Measurements from ENCODE around the gene NLGN1. TPM values are rescaled to one million over a fixed set of nuclear protein-coding genes. Genes with fewer than 3 reads are reported as not detected.

Gene NLGN1
- total RNA-seq, 4 donors from 2014 or later = 0.80 to 4.4 (median 1.8) TPM

GRCh38 chr3:173411375-173411973, 13.9 kb downstream of the NLGN1 start:
- DNase-seq (ENCODE audit: low spot score in 2 of 2) = no peak
- no peak overlapping the region for H3K4me3 ChIP-seq (ENCODE audit: low read depth, poor library complexity, severe bottlenecking)
- no peak for TF ChIP-seq CTCF (IDR thresholded peaks at IDR 0.05)
- TF ChIP-seq POLR2A (IDR thresholded peaks at IDR 0.05) = no peak
- intact Hi-C loops (cut with DNase I; ENCODE audit: low total_unique reads) = no loop called here
- WGBS, 2 donors = 39 to 40% methylated on average over 5 of the region's 5 CpGs

- TF ChIP-seq CTCF (IDR thresholded peaks at IDR 0.05) (no peak), POLR2A (IDR thresholded peaks at IDR 0.05) (no peak)
- DNase-seq (ENCODE audit: low spot score in 2 of 2) = no peak
- H3K4me3 ChIP-seq (ENCODE audit: low read depth, poor library complexity, severe bottlenecking) = no peak overlapping the region
- WGBS, 2 donors = 83 to 90% methylated on average over 1 of the region's 1 CpG
- intact Hi-C loops (cut with DNase I; ENCODE audit: low total_unique reads) = no loop called here
Measured at GRCh38 chr3:173416070-173416469, 18.5 kb downstream of the NLGN1 start.

- intact Hi-C loops (cut with DNase I; ENCODE audit: low total_unique reads) = no loop called here
- TF ChIP-seq CTCF (IDR thresholded peaks at IDR 0.05) (no peak), POLR2A (IDR thresholded peaks at IDR 0.05) (no peak)
- WGBS, 2 donors = 90 to 93% methylated on average over 5 of the region's 5 CpGs
- H3K4me3 ChIP-seq (ENCODE audit: low read depth, poor library complexity, severe bottlenecking) = no peak overlapping the region
- DNase-seq (ENCODE audit: low spot score in 2 of 2) = no peak
Measured at GRCh38 chr3:173429076-173429475, 31.5 kb downstream of the NLGN1 start.

DNA sequence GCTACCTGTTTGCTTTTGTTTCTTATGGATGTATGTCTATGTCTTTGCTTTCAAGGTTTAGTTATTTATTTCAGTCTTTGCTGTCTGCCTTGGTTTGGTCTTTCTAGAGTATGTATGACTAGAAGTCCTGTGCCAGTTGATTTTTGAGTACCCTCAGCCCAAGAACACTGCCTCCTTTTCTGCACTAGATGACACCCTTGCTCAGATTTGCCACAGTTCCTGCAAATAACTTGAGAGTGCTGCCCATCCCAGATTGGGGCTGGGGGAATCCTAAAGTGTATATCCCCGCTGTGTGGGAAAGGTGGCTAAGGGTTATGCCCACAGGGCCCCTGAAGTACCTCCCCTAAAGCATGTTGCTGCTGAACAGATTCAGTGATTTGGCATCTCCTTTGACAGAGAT, 32.0 kb downstream of the NLGN1 start:
- DNase-seq (ENCODE audit: low spot score in 2 of 2) = no peak
- TF ChIP-seq POLR2A (IDR thresholded peaks at IDR 0.05) (no peak), CTCF (IDR thresholded peaks at IDR 0.05) (no peak)

DNA sequence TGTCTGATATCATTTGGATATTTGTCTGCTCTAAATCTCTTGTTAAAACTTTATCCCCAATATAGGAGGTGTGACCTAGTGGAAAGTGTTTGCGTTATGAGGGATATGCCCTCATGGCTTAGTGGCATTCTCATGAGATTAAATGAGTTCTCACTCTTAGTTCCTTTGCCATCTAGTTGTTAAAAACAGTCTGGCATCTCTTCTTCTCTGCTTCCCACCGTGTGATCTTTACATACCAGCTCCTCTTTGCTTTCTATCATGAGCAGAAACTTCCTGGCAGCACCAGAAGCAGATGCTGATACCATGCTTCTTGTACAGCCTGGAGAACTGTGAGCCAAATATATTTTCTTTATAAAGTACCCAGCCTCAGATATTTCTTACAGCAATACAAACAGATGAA, 33.0 kb downstream of the NLGN1 start:
- intact Hi-C loops (cut with DNase I; ENCODE audit: low total_unique reads) = no loop called here
- TF ChIP-seq POLR2A (IDR thresholded peaks at IDR 0.05) (no peak), CTCF (IDR thresholded peaks at IDR 0.05) (no peak)
- DNase-seq (ENCODE audit: low spot score in 2 of 2) = no peak
- 67% methylated on average over 2 of the region's 2 CpGs for WGBS, 2 donors
- no peak overlapping the region for H3K4me3 ChIP-seq (ENCODE audit: low read depth, poor library complexity, severe bottlenecking)

More for the DNA sequence above, 32.0 kb downstream of the NLGN1 start:
- 80 to 83% methylated on average over 1 of the region's 1 CpG for WGBS, 2 donors
- H3K4me3 ChIP-seq (ENCODE audit: low read depth, poor library complexity, severe bottlenecking) = no peak overlapping the region
- intact Hi-C loops (cut with DNase I; ENCODE audit: low total_unique reads) = no loop called here

DNA sequence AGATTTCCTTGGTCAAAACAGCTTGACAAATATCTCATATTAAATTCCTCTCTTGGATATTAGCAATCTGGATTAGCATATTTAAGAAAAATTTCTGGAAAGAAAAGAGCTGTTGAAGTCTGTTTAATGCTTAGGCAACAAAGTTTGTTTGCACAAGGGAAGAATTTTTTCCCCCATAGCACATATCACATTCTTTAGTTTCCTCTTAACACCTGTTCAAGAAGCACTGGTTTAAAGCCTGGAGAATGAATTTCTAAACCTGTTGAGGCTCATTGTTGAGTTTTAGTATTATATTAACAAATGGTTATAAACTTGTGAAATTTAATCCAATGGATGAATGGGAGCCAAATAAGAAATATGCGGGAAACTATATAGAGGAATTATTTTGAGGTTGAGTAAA, 41.5 kb downstream of the NLGN1 start:
- intact Hi-C loops (cut with DNase I; ENCODE audit: low total_unique reads) = no loop called here
- H3K4me3 ChIP-seq (ENCODE audit: low read depth, poor library complexity, severe bottlenecking) = no peak overlapping the region
- TF ChIP-seq CTCF (IDR thresholded peaks at IDR 0.05) (no peak), POLR2A (IDR thresholded peaks at IDR 0.05) (no peak)
- WGBS, 2 donors = 85 to 87% methylated on average over 1 of the region's 1 CpG
- no peak for DNase-seq (ENCODE audit: low spot score in 2 of 2)

Measured in lower leg skin (tissue), 4 donors.